Heart left ventricle (tissue), 13 donors: ENCODE results near the gene RHOC.
"Not testable (repeated sequence)": the region's sequence is repeated elsewhere in the genome, so short reads cannot be mapped to it uniquely, and the experiment has no call there.

Experiments
- CTCF ChIP-seq, 12 donors: fragments of 200-600 bp; sonication (generic) in 4 of 12; IDR thresholded peaks; one replicate each; pipeline versions ENCODE4 v1.5.0 to v1.8.0; 2018 to 2022; ENCODE audit warnings: antibody characterized with exemption in 12 of 12, mild to moderate bottlenecking in 5 of 12
- POLR2A ChIP-seq, 2 donors: fragments of 450-650 bp; IDR thresholded peaks; one replicate each; pipeline ENCODE4 v1.6.1; 2017; ENCODE audit warnings: antibody characterized with exemption in 2 of 2, mild to moderate bottlenecking in 2 of 2, moderate library complexity in 2 of 2
- donor health status: ischemic (EF 13 %, LVEDD 7.1; RV severe dilation, severe dysfunction).
- donor health status: DM: no; HTN: yes; CAD: no.
- donor health status: DM: no; HTN: no; CAD: no.
- donor health status: ischemic (EF 25% LVEDD 6.9; RV normal size, moderate dysfunction).
- donor health status: ischemic (EF 25% LVEDD 5.7; RV mildly dilated, moderate dysfunction).
- donor health status: ischemic (EF 35%, LVEDD 5.7; RV mildly dilated, moderate dysfunction).
- donor health status: nonischemic (EF 11% LVEDD 7.7; RV severe dilation, severe dysfunction).
- donor health status: DM: yes; HTN: yes; CAD: no.
- donor health status: PGD.
- donor health status: ischemic (EF 29% LVEDD 5.4; RV normal size, mild dysfunction).
- donor health status: nonischemic (EF 23%, LVEDD 6.1; RV moderate dilation, normal function).

GRCh38 chr1:112728306-112728971, 21.5 kb upstream of the RHOC start:
- not testable (repeated sequence) for TF ChIP-seq POLR2A, CTCF (IDR thresholded peaks at IDR 0.05)
